K562 treated with DMSO at 1 percent for 12 hours (cell line): Measurements from ENCODE around the gene BBS7. TPM values are rescaled to one million over a fixed set of nuclear protein-coding genes. Genes with fewer than 3 reads are reported as not detected.

Experiments used
- total RNA-seq: library from RNA; unstranded; fragments of 300-600 nt; gene quantifications from 2 replicates; pipeline ENCODE4 v1.2.3, GENCODE V29; 2022; ENCODE audit not compliant: insufficient read depth

The BBS7 gene
- 4.2 and 12.0 TPM in 2 replicates for total RNA-seq

GRCh38 chr4:121869841-121870822 lies at the start of gene BBS7:
Gene BBS7, minus strand, starts transcription at chr4:121870474. Its CDS starts 161 bp downstream, at chr4:121870313.

GRCh38 chr4:121823505-121824170 lies 46.6 kb downstream of the BBS7 start, which contains the start of gene CCNA2:
Gene CCNA2, minus strand, starts transcription at chr4:121823883. Its CDS starts 255 bp downstream, at chr4:121823628.

GRCh38 chr4:121800961-121801714 lies 69.1 kb downstream of the BBS7 start, which contains the start of gene EXOSC9:
Gene EXOSC9, plus strand, starts transcription at chr4:121801323. Its CDS starts 102 bp downstream, at chr4:121801425.

Other genes with a start within 250 kb of the BBS7 start
- gene ANXA5, start 173.5 kb downstream of the BBS7 start, total RNA-seq, result 110 and 177 TPM in 2 replicates
- not detected in 2 replicates for gene SMIM43, start 105.3 kb downstream of the BBS7 start, total RNA-seq
- gene EXOSC9, start 69.2 kb downstream of the BBS7 start, total RNA-seq, result 43.3 and 68.5 TPM in 2 replicates
- 53.3 and 121 TPM in 2 replicates for gene CCNA2, start 46.6 kb downstream of the BBS7 start, total RNA-seq
- gene TRPC3, start 81.6 kb upstream of the BBS7 start, total RNA-seq, result not detected in 2 replicates